Measurements from ENCODE around the gene CCNY.

DNA sequence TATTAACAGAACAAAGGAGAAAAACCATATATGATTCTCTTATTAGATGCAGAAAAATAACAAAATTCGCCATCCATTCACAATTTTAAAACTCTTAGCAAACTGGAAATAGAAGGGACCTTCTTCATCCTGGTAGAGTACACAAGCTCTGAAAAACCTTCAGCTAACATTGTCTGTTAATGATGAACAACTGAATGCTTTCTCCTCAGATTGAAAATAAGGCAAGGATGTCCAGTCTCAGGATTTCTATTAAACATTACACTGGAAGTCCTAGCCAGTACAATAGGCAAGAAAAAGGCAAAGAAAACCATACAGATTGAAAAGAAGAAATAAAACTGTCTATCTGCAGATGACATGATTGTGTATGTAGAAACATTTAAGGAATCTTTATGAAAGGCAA lies 16.0 kb upstream of the CCNY start:
- TF ChIP-seq, protein P1, sequence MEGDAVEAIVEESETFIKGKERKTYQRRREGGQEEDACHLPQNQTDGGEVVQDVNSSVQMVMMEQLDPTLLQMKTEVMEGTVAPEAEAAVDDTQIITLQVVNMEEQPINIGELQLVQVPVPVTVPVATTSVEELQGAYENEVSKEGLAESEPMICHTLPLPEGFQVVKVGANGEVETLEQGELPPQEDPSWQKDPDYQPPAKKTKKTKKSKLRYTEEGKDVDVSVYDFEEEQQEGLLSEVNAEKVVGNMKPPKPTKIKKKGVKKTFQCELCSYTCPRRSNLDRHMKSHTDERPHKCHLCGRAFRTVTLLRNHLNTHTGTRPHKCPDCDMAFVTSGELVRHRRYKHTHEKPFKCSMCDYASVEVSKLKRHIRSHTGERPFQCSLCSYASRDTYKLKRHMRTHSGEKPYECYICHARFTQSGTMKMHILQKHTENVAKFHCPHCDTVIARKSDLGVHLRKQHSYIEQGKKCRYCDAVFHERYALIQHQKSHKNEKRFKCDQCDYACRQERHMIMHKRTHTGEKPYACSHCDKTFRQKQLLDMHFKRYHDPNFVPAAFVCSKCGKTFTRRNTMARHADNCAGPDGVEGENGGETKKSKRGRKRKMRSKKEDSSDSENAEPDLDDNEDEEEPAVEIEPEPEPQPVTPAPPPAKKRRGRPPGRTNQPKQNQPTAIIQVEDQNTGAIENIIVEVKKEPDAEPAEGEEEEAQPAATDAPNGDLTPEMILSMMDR (conservative IDR thresholded peaks at IDR 0.05; ENCODE audit: low read length) = no peak
- TF ChIP-seq EZH2phosphoT487 (IDR thresholded peaks at IDR 0.05; ENCODE audit: borderline replicate concordance) = no peak

All from Loucy (cell line).